KMS-11 (cell line): Measurements from ENCODE around the gene HFM1.

Source experiments
- H2AFZ ChIP-seq: fragments of 200-600 bp; sonication (generic); 2 replicates; pipeline ENCODE4 v1.6.1; 2016; ENCODE audit warnings: antibody characterized with exemption, mixed run types, low read depth
- H3K27ac ChIP-seq: fragments of 200-600 bp; sonication (generic); 2 replicates; pipeline ENCODE4 v1.6.1; 2016; ENCODE audit warnings: mild to moderate bottlenecking, mixed run types
- H3K27me3 ChIP-seq: fragments of 200-600 bp; sonication (generic); 2 replicates; pipeline ENCODE4 v1.6.1; 2017; ENCODE audit warnings: mild to moderate bottlenecking, low read depth, mixed run types, moderate library complexity; ENCODE audit not compliant: insufficient read depth
- H3K36me3 ChIP-seq: fragments of 200-600 bp; sonication (generic); 2 replicates; pipeline ENCODE4 v1.6.1; 2017; ENCODE audit warnings: mild to moderate bottlenecking, mixed run types; ENCODE audit not compliant: insufficient read depth
- H3K4me1 ChIP-seq: fragments of 200-600 bp; sonication (generic); 2 replicates; pipeline ENCODE4 v1.6.1; 2016; ENCODE audit warnings: mild to moderate bottlenecking, low read depth, mixed run types; ENCODE audit not compliant: poor library complexity, severe bottlenecking
- H3K4me2 ChIP-seq: fragments of 200-600 bp; sonication (generic); 2 replicates; pipeline ENCODE4 v1.7.0; 2016; ENCODE audit warnings: mild to moderate bottlenecking, mixed run types
- H3K4me3 ChIP-seq: fragments of 200-600 bp; sonication (generic); IDR thresholded peaks from 2 replicates; pipeline ENCODE4 v1.6.1; 2017; ENCODE audit warnings: low read depth, low read length, mixed read lengths; ENCODE audit not compliant: insufficient read depth
- H3K79me2 ChIP-seq: fragments of 200-600 bp; sonication (generic); 2 replicates; pipeline ENCODE4 v1.6.1; 2016; ENCODE audit warnings: low read depth, mixed run types; ENCODE audit not compliant: insufficient read depth
- H3K9ac ChIP-seq: fragments of 200-600 bp; sonication (generic); 2 replicates; pipeline ENCODE4 v1.6.1; 2016; ENCODE audit warnings: mild to moderate bottlenecking, mixed run types
- H4K20me1 ChIP-seq: fragments of 200-600 bp; sonication (generic); 2 replicates; pipeline ENCODE4 v1.6.1; 2016; ENCODE audit warnings: mild to moderate bottlenecking, mixed run types; ENCODE audit not compliant: insufficient read depth
- TF ChIP-seq, protein P1 (sequence below): fragments of 200-600 bp; sonication (generic); conservative IDR thresholded peaks from 2 replicates; pipeline ENCODE4 v1.6.1; 2017; ENCODE audit warnings: low read depth, mild to moderate bottlenecking, antibody characterized with exemption, low read length, moderate library complexity, mixed read lengths

HFM1 gene

GRCh38 chr1:91261655-91262054, 143.0 kb downstream of the HFM1 start:
- no peak overlapping the region for H3K9ac ChIP-seq
- no peaks in the 10 kb centered on the region for H4K20me1 ChIP-seq
- no peak overlapping the region for H2AFZ ChIP-seq
- no peak overlapping the region for H3K27ac ChIP-seq
- no peak overlapping the region for H3K4me3 ChIP-seq
- H3K36me3 ChIP-seq, result no peaks in the 10 kb centered on the region
- no peak overlapping the region for H3K4me2 ChIP-seq
- no peaks in the 10 kb centered on the region for H3K27me3 ChIP-seq
- no peaks in the 10 kb centered on the region for H3K4me1 ChIP-seq
- no peaks in the 10 kb centered on the region for H3K79me2 ChIP-seq
- TF ChIP-seq, protein P1, sequence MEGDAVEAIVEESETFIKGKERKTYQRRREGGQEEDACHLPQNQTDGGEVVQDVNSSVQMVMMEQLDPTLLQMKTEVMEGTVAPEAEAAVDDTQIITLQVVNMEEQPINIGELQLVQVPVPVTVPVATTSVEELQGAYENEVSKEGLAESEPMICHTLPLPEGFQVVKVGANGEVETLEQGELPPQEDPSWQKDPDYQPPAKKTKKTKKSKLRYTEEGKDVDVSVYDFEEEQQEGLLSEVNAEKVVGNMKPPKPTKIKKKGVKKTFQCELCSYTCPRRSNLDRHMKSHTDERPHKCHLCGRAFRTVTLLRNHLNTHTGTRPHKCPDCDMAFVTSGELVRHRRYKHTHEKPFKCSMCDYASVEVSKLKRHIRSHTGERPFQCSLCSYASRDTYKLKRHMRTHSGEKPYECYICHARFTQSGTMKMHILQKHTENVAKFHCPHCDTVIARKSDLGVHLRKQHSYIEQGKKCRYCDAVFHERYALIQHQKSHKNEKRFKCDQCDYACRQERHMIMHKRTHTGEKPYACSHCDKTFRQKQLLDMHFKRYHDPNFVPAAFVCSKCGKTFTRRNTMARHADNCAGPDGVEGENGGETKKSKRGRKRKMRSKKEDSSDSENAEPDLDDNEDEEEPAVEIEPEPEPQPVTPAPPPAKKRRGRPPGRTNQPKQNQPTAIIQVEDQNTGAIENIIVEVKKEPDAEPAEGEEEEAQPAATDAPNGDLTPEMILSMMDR, result no peak

GRCh38 chr1:91245435-91245834, 159.2 kb downstream of the HFM1 start:
- H3K4me1 ChIP-seq, result no peaks in the 10 kb centered on the region
- H3K4me2 ChIP-seq, result no peak overlapping the region
- H3K27ac ChIP-seq, result no peak overlapping the region
- no peak overlapping the region for H3K9ac ChIP-seq
- no peaks in the 10 kb centered on the region for H3K36me3 ChIP-seq
- H3K79me2 ChIP-seq, result no peaks in the 10 kb centered on the region
- H4K20me1 ChIP-seq, result no peaks in the 10 kb centered on the region
- no peak overlapping the region for H2AFZ ChIP-seq
- no peak overlapping the region for H3K4me3 ChIP-seq
- TF ChIP-seq, protein P1, result no peak
- H3K27me3 ChIP-seq, result no peaks in the 10 kb centered on the region

GRCh38 chr1:91244737-91245136, 159.9 kb downstream of the HFM1 start:
- Histone ChIP-seq H3K4me3 (no peak overlapping the region), H3K4me2 (no peak overlapping the region), H4K20me1 (no peaks in the 10 kb centered on the region), H3K9ac (no peak overlapping the region), H2AFZ (no peak overlapping the region), H3K36me3 (no peaks in the 10 kb centered on the region), H3K4me1 (no peaks in the 10 kb centered on the region), H3K79me2 (no peaks in the 10 kb centered on the region), H3K27me3 (no peaks in the 10 kb centered on the region), H3K27ac (no peak overlapping the region)
- TF ChIP-seq, protein P1, result no peak

DNA sequence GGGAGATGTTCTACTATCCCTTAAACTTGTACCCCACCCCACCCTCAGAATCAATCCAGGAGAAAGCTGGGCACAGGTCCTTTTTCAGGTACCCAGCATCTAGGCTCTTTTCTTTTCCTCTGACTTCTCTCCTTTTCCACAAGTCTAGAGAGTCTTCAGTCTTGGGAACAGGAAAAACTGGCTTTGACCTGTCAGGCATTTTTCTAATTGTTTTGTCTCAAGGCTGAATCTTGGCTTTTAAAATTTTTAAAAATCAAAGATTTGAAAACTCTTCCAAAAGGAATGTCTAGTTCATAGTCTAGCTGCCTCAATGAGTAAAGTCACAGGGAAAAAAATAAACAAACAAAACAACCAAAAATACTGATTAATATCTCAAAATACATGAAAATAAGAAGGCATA, 161.5 kb downstream of the HFM1 start:
- Histone ChIP-seq H3K27ac (no peak overlapping the region), H4K20me1 (no peaks in the 10 kb centered on the region), H2AFZ (no peak overlapping the region), H3K4me3 (no peak overlapping the region), H3K79me2 (no peaks in the 10 kb centered on the region), H3K4me2 (no peak overlapping the region), H3K27me3 (no peaks in the 10 kb centered on the region), H3K4me1 (no peaks in the 10 kb centered on the region), H3K36me3 (no peaks in the 10 kb centered on the region), H3K9ac (no peak overlapping the region)
- TF ChIP-seq, protein P1, result no peak
